T-helper 17 cell (primary cell): ENCODE data around the gene USP3. TPM values are rescaled to one million over a fixed set of nuclear protein-coding genes. Genes with fewer than 3 reads are reported as not detected.
A peak's percentile ranks its signal among the peaks of the same experiment; 100 is the strongest.

Experiments used
- ATAC-seq: fragments of 150-1000 bp; cut with Tn5 transposase; 2 replicates; pipeline ENCODE4 v1.10.0; 2021; ENCODE audit warnings: mild to moderate bottlenecking, moderate library complexity
- DNase-seq, 3 donors: peaks; one replicate each; pipeline versions ENCODE4 v3.0.0 to v3.0.0-alpha.2; 2020 to 2021
- H3K9me3 ChIP-seq: one replicate; pipeline ENCODE4 v1.7.0; 2013; ENCODE audit warnings: low read length, mild to moderate bottlenecking; ENCODE audit not compliant: control insufficient read depth, poor library complexity, severe bottlenecking
- H3K27ac Mint-ChIP-seq: one replicate; pipeline ENCODE4 v1.8.0; 2022; ENCODE audit warnings: mild to moderate bottlenecking, moderate library complexity, mixed read lengths
- H3K27me3 Mint-ChIP-seq: one replicate; pipeline ENCODE4 v1.8.0; 2022; ENCODE audit warnings: mixed read lengths
- H3K36me3 Mint-ChIP-seq: one replicate; pipeline ENCODE4 v1.8.0; 2022; ENCODE audit warnings: low read depth, mixed read lengths
- H3K4me1 Mint-ChIP-seq: one replicate; pipeline ENCODE4 v1.8.0; 2022; ENCODE audit warnings: mild to moderate bottlenecking, mixed read lengths
- H3K4me3 Mint-ChIP-seq: one replicate; pipeline ENCODE4 v1.8.0; 2022; ENCODE audit warnings: mild to moderate bottlenecking, moderate library complexity, mixed read lengths
- total RNA-seq, 4 donors: library from RNA in 2 of 4; stranded (reverse) in 2 of 4; gene quantifications; one replicate each; pipeline ENCODE4 v1.2.3 and lab custom pipeline; 2022 to 2026

The USP3 gene
- total RNA-seq, 2 donors from 2014 or later, result 219 to 288 TPM

- Mint-ChIP-seq H3K36me3 (peaks cover 8% of the 10 kb centered on the region), H3K27me3 (no peaks in the 10 kb centered on the region), H3K4me3 (no peak overlapping the region), H3K27ac (peak overlapping the region; percentile 21), H3K4me1 (peaks cover 16% of the 10 kb centered on the region)
- DNase-seq (no peak), ATAC-seq (no peak)
- H3K9me3 ChIP-seq, result no peaks in the 10 kb centered on the region
Observed at GRCh38 chr15:63588826-63589225, 84.4 kb downstream of the USP3 start.

- Mint-ChIP-seq H3K4me3 (peak overlapping the region; percentile 70), H3K27ac (peak overlapping the region; percentile 91), H3K4me1 (peaks cover 43% of the 10 kb centered on the region), H3K27me3 (no peaks in the 10 kb centered on the region), H3K36me3 (peaks cover 1% of the 10 kb centered on the region)
- no peak for DNase-seq
- ATAC-seq, result peak; percentile 11
- H3K9me3 ChIP-seq, result no peaks in the 10 kb centered on the region
Observed at GRCh38 chr15:63593705-63594671, 89.6 kb downstream of the USP3 start.

- H3K4me3 Mint-ChIP-seq, result peak overlapping the region; percentile 70
Observed at GRCh38 chr15:63595065-63595464, 90.7 kb downstream of the USP3 start.

GRCh38 chr15:63595688-63596087 is 91.3 kb downstream of the USP3 start:
- no peaks in the 10 kb centered on the region for H3K27me3 Mint-ChIP-seq
- no peaks in the 10 kb centered on the region for H3K9me3 ChIP-seq
- H3K27ac Mint-ChIP-seq, result peak overlapping the region; percentile 91
- ATAC-seq, result no peak
- peak overlapping the region; percentile 70 for H3K4me3 Mint-ChIP-seq
- H3K36me3 Mint-ChIP-seq, result no peaks in the 10 kb centered on the region
- peaks cover 47% of the 10 kb centered on the region for H3K4me1 Mint-ChIP-seq
- no peak for DNase-seq

More at GRCh38 chr15:63595065-63595464, 90.7 kb downstream of the USP3 start:
- H3K9me3 ChIP-seq, result no peaks in the 10 kb centered on the region
- Mint-ChIP-seq H3K36me3 (no peaks in the 10 kb centered on the region), H3K27ac (peak overlapping the region; percentile 91), H3K4me1 (peaks cover 46% of the 10 kb centered on the region), H3K27me3 (no peaks in the 10 kb centered on the region)
- DNase-seq, result no peak
- no peak for ATAC-seq

- Mint-ChIP-seq H3K27ac (peak overlapping the region; percentile 91), H3K4me1 (peaks cover 49% of the 10 kb centered on the region)
Observed at GRCh38 chr15:63596676-63597037, 92.3 kb downstream of the USP3 start.

GRCh38 chr15:63597038-63597790 is 92.8 kb downstream of the USP3 start, which contains the start of gene FBXL22:
Gene FBXL22, plus strand, starts transcription at chr15:63597387. Its CDS starts 6 bp downstream, at chr15:63597393.
- Mint-ChIP-seq H3K4me3 (no peak within 1 kb of the TSS), H3K36me3 (no peaks in the 10 kb centered on the region), H3K27ac (peak within 1 kb of the TSS; percentile 91), H3K4me1 (peaks cover 54% of the 10 kb centered on the region), H3K27me3 (no peaks in the 10 kb centered on the region)
- DNase-seq (no peak), ATAC-seq (no peak)
- no peaks in the 10 kb centered on the region for H3K9me3 ChIP-seq

More at GRCh38 chr15:63596676-63597037, 92.3 kb downstream of the USP3 start:
- H3K27me3 Mint-ChIP-seq, result no peaks in the 10 kb centered on the region
- H3K9me3 ChIP-seq, result no peaks in the 10 kb centered on the region
- H3K4me3 Mint-ChIP-seq, result no peak overlapping the region
- no peak for DNase-seq
- no peaks in the 10 kb centered on the region for H3K36me3 Mint-ChIP-seq
- no peak for ATAC-seq

- Mint-ChIP-seq H3K36me3 (no peaks in the 10 kb centered on the region), H3K4me1 (peaks cover 58% of the 10 kb centered on the region), H3K4me3 (no peak overlapping the region), H3K27ac (no peak overlapping the region), H3K27me3 (no peaks in the 10 kb centered on the region)
- DNase-seq, result no peak
- H3K9me3 ChIP-seq, result no peaks in the 10 kb centered on the region
- ATAC-seq, result no peak
Observed at GRCh38 chr15:63597821-63598220, 93.4 kb downstream of the USP3 start.

GRCh38 chr15:63598473-63599400 is 94.3 kb downstream of the USP3 start:
- ATAC-seq (no peak), DNase-seq (no peak)
- Mint-ChIP-seq H3K27me3 (no peaks in the 10 kb centered on the region), H3K4me3 (peak overlapping the region; percentile 92), H3K36me3 (no peaks in the 10 kb centered on the region), H3K27ac (peak overlapping the region; percentile 91), H3K4me1 (peaks cover 57% of the 10 kb centered on the region)
- no peaks in the 10 kb centered on the region for H3K9me3 ChIP-seq

- H3K4me1 Mint-ChIP-seq, result peaks cover 50% of the 10 kb centered on the region
- DNase-seq (no peak), ATAC-seq (no peak)
- H3K4me3 Mint-ChIP-seq, result peak overlapping the region; percentile 92
- H3K27ac Mint-ChIP-seq, result peak overlapping the region; percentile 91
- no peaks in the 10 kb centered on the region for H3K27me3 Mint-ChIP-seq
- no peaks in the 10 kb centered on the region for H3K9me3 ChIP-seq
- H3K36me3 Mint-ChIP-seq, result no peaks in the 10 kb centered on the region
Observed at GRCh38 chr15:63599401-63600000, 95.1 kb downstream of the USP3 start.

GRCh38 chr15:63600001-63600615 is 95.7 kb downstream of the USP3 start:
- Mint-ChIP-seq H3K27me3 (no peaks in the 10 kb centered on the region), H3K27ac (peak overlapping the region; percentile 91), H3K4me1 (peaks cover 46% of the 10 kb centered on the region), H3K36me3 (no peaks in the 10 kb centered on the region), H3K4me3 (peak overlapping the region; percentile 92)
- H3K9me3 ChIP-seq, result no peaks in the 10 kb centered on the region
- ATAC-seq (peak; percentile 5), DNase-seq (no peak)

GRCh38 chr15:63600616-63601025 is 96.2 kb downstream of the USP3 start:
- no peaks in the 10 kb centered on the region for H3K36me3 Mint-ChIP-seq
- peak overlapping the region; percentile 92 for H3K4me3 Mint-ChIP-seq
- H3K9me3 ChIP-seq, result no peaks in the 10 kb centered on the region
- H3K27me3 Mint-ChIP-seq, result no peaks in the 10 kb centered on the region
- H3K4me1 Mint-ChIP-seq, result peaks cover 48% of the 10 kb centered on the region
- DNase-seq (peak; percentile 86 to 87 (median 86)), ATAC-seq (peak; percentile 83)
- peak overlapping the region; percentile 91 for H3K27ac Mint-ChIP-seq
